ENCODE data around the gene IFT25.
"Not testable (repeated sequence)": the region's sequence is repeated elsewhere in the genome, so short reads cannot be mapped to it uniquely, and the experiment has no call there.

IFT25 gene

GRCh38 chr1:53945433-53946251 lies at the start of gene IFT25:
TSS of gene IFT25 (minus strand) at chr1:53945699. CDS start at chr1:53940082, 5,617 bp downstream.
- peak; percentile 69 to 100 (median 96) for DNase-seq

- DNase-seq = not testable (repeated sequence)
These were observed 49.0 kb upstream of the IFT25 start for GRCh38 chr1:53994516-53994915.

- peak in 1 of 58 donors; percentile 1 for DNase-seq
These were observed 46.8 kb upstream of the IFT25 start for GRCh38 chr1:53992085-53992874.

- DNase-seq = no peak
These were observed 42.4 kb upstream of the IFT25 start for GRCh38 chr1:53987880-53988279.

GRCh38 chr1:53986458-53986857 lies 41.0 kb upstream of the IFT25 start:
- no peak for DNase-seq

- no peak for DNase-seq
These were observed 39.2 kb upstream of the IFT25 start for GRCh38 chr1:53984726-53985125.

GRCh38 chr1:53982763-53983104 lies 37.2 kb upstream of the IFT25 start:
- no peak for DNase-seq

- DNase-seq = peak in 8 of 58 donors; percentile 4 to 28 (median 10)
These were observed 36.7 kb upstream of the IFT25 start for GRCh38 chr1:53982034-53982762.

- no peak for DNase-seq
These were observed 35.7 kb upstream of the IFT25 start for GRCh38 chr1:53981220-53981619.

- no peak for DNase-seq
These were observed 34.4 kb upstream of the IFT25 start for GRCh38 chr1:53979712-53980450.

- no peak for DNase-seq
These were observed 30.4 kb upstream of the IFT25 start for GRCh38 chr1:53975861-53976260.

- DNase-seq = no peak
These were observed 26.2 kb upstream of the IFT25 start for GRCh38 chr1:53971718-53972117.

GRCh38 chr1:53969323-53969722 lies 23.8 kb upstream of the IFT25 start:
- DNase-seq = not testable (repeated sequence)

GRCh38 chr1:53968125-53968513 lies 22.6 kb upstream of the IFT25 start:
- no peak for DNase-seq

- DNase-seq = no peak
These were observed 22.1 kb upstream of the IFT25 start for GRCh38 chr1:53967409-53968124.

GRCh38 chr1:53966794-53967193 lies 21.3 kb upstream of the IFT25 start:
- no peak for DNase-seq

- DNase-seq = peak in 1 of 58 donors; percentile 18
These were observed 18.6 kb upstream of the IFT25 start for GRCh38 chr1:53964109-53964508.

- DNase-seq = no peak
These were observed 18.0 kb upstream of the IFT25 start for GRCh38 chr1:53963460-53963859.

- no peak for DNase-seq
These were observed 16.9 kb upstream of the IFT25 start for GRCh38 chr1:53962395-53962794.

GRCh38 chr1:53959664-53960250 lies 14.3 kb upstream of the IFT25 start:
- no peak for DNase-seq

Data from anterior cingulate cortex (tissue), 58 donors.